Neuronal stem cell (in vitro differentiated cells): ENCODE data around the gene ZFX.

Experiments
- DNase-seq: peaks from one replicate; pipeline ENCODE4 v3.0.0-alpha.2; 2013; ENCODE audit warnings: low spot score
- H2AFZ ChIP-seq: one replicate; pipeline ENCODE4 v1.6.1; 2013; ENCODE audit warnings: mild to moderate bottlenecking, low read length, inconsistent platforms
- H2AK5ac ChIP-seq: 2 replicates; pipeline ENCODE4 v1.6.1; 2013; ENCODE audit warnings: low read depth, mild to moderate bottlenecking, inconsistent platforms, low read length, moderate library complexity, mixed read lengths
- H2BK120ac ChIP-seq: 2 replicates; pipeline ENCODE4 v1.6.1; 2013; ENCODE audit warnings: low read depth, mild to moderate bottlenecking, inconsistent platforms, low read length, moderate library complexity, mixed read lengths
- H2BK12ac ChIP-seq: one replicate; pipeline ENCODE4 v1.6.1; 2013; ENCODE audit warnings: low read length, inconsistent platforms
- H2BK15ac ChIP-seq: 2 replicates; pipeline ENCODE4 v1.6.1; 2013; ENCODE audit warnings: mild to moderate bottlenecking, low read length, inconsistent platforms, mixed read lengths
- H2BK5ac ChIP-seq: one replicate; pipeline ENCODE4 v1.6.1; 2013; ENCODE audit warnings: inconsistent platforms, mild to moderate bottlenecking, low read length, moderate library complexity
- H3K14ac ChIP-seq: one replicate; pipeline ENCODE4 v1.6.1; 2013; ENCODE audit warnings: low read length, inconsistent platforms
- H3K18ac ChIP-seq: 2 replicates; pipeline ENCODE4 v1.6.1; 2013; ENCODE audit warnings: low read length, inconsistent platforms
- H3K23ac ChIP-seq: 2 replicates; pipeline ENCODE4 v1.6.1; 2013; ENCODE audit warnings: low read depth, mild to moderate bottlenecking, mixed read lengths, low read length, inconsistent platforms; ENCODE audit not compliant: poor library complexity
- H3K27ac ChIP-seq: replicated peaks from 3 replicates; pipeline ENCODE4 v1.5.1; 2013; ENCODE audit warnings: low read length, inconsistent platforms
- H3K27me3 ChIP-seq, 3 experiments: 2 replicates each; pipeline ENCODE4 v1.6.1; 2013; ENCODE audit warnings: low read length in 3 of 3, mild to moderate bottlenecking in 2 of 3, inconsistent platforms in 1 of 3, low read depth in 1 of 3, mixed read lengths in 1 of 3, moderate library complexity in 1 of 3; ENCODE audit not compliant: control insufficient read depth in 3 of 3, insufficient read depth in 3 of 3
- H3K36me3 ChIP-seq, 2 donors: replicated peaks in 1 of 2; 2 replicates each; pipeline ENCODE4 v1.6.1; 2013; ENCODE audit warnings: low read length in 2 of 2; ENCODE audit not compliant: control insufficient read depth in 2 of 2, insufficient read depth in 2 of 2
- H3K4ac ChIP-seq: 2 replicates; pipeline ENCODE4 v1.6.1; 2013; ENCODE audit warnings: inconsistent platforms, mild to moderate bottlenecking, low read length, moderate library complexity
- H3K4me1 ChIP-seq, 2 donors: 1 replicate in 1 of 2; 2 replicates in 1 of 2; pipeline ENCODE4 v1.6.1; 2013; ENCODE audit warnings: low read length in 2 of 2, low read depth in 1 of 2; ENCODE audit not compliant: control insufficient read depth in 2 of 2, insufficient read depth in 1 of 2
- H3K4me2 ChIP-seq: one replicate; pipeline ENCODE4 v1.6.1; 2013; ENCODE audit warnings: mild to moderate bottlenecking, low read length, inconsistent platforms; ENCODE audit not compliant: insufficient read depth, poor library complexity, severe bottlenecking
- H3K4me3 ChIP-seq, 2 donors: 2 replicates each; pipeline ENCODE4 v1.5.1; 2013; ENCODE audit warnings: low read length in 2 of 2, mild to moderate bottlenecking in 2 of 2, inconsistent platforms in 1 of 2, moderate library complexity in 1 of 2
- H3K79me1 ChIP-seq: one replicate; pipeline ENCODE4 v1.6.1; 2013; ENCODE audit warnings: low read depth, mild to moderate bottlenecking, inconsistent platforms, low read length, moderate library complexity
- H3K9ac ChIP-seq: one replicate; pipeline ENCODE4 v1.6.1; 2013; ENCODE audit warnings: mild to moderate bottlenecking, low read depth, low read length, inconsistent platforms; ENCODE audit not compliant: poor library complexity
- H3K9me3 ChIP-seq, 2 donors: replicated peaks in 1 of 2; 2 replicates each; pipeline versions ENCODE3 to v1.6.1; 2013; ENCODE audit warnings: low read length in 2 of 2, mild to moderate bottlenecking in 2 of 2, inconsistent platforms in 1 of 2, low read depth in 1 of 2, mixed read lengths in 1 of 2, moderate library complexity in 1 of 2; ENCODE audit not compliant: control insufficient read depth in 2 of 2, insufficient read depth in 1 of 2
- H4K8ac ChIP-seq: one replicate; pipeline ENCODE4 v1.6.1; 2013; ENCODE audit warnings: low read depth, mild to moderate bottlenecking, inconsistent platforms, low read length, moderate library complexity
- H4K91ac ChIP-seq: one replicate; pipeline ENCODE4 v1.6.1; 2013; ENCODE audit warnings: low read length, low read depth, mild to moderate bottlenecking, inconsistent platforms; ENCODE audit not compliant: poor library complexity
- WGBS, 2 donors: extraction: QIAGEN DNeasy Blood & Tissue Kit; methylation state at CpG; one replicate each; pipeline ENCODE4 v1.1.7; 2013; ENCODE audit warnings: missing lambda C conversion rate in 2 of 2, mixed read lengths in 1 of 2; ENCODE audit not compliant: insufficient read length in 2 of 2, insufficient replicate concordance in 1 of 2; ENCODE audit errors: extremely low coverage in 2 of 2; 5-methylcytosine and 5-hydroxymethylcytosine counted together

ZFX gene

DNA sequence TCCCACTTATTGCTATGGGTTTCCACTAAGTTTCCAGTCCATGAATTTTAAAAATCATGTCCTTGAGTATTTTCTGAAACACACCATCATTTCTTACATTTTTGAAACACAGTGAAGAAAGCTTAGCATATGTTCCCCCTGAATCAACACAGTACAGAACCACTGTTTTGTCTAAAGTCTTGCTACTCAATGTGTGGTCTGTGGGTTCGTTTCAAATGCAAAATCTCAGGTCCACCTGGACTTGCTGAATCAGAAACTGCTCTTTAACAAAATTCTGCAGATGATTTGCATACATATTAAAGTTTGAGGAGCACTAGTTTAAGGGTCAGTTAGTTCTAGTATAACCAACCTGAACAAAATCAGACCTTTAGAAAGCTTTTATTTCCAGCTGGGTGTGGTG is 103.9 kb downstream of the ZFX start:
- H3K4me1 ChIP-seq, result no peaks in the 10 kb centered on the region
- no peak overlapping the region for H2BK12ac ChIP-seq
- H3K79me1 ChIP-seq, result no peaks in the 10 kb centered on the region
- no peak overlapping the region for H4K8ac ChIP-seq
- H3K4me2 ChIP-seq, result no peak overlapping the region
- no CpG with 5 or more reads among the region's 1 CpG for WGBS, 2 donors
- no peak overlapping the region for H2BK120ac ChIP-seq
- H3K14ac ChIP-seq, result no peak overlapping the region
- H3K23ac ChIP-seq, result no peak overlapping the region
- H3K36me3 ChIP-seq, result no peaks in the 10 kb centered on the region
- no peak overlapping the region for H3K9ac ChIP-seq
- no peak overlapping the region for H4K91ac ChIP-seq
- no peak overlapping the region for H2BK15ac ChIP-seq
- no peak overlapping the region for H3K27ac ChIP-seq
- DNase-seq, result no peak
- H2AK5ac ChIP-seq, result no peak overlapping the region
- H3K4me3 ChIP-seq, result no peak overlapping the region
- peaks cover 0 to 8% (median 0%) of the 10 kb centered on the region in 3 experiments for H3K27me3 ChIP-seq
- no peak overlapping the region for H2AFZ ChIP-seq
- no peak overlapping the region for H3K18ac ChIP-seq
- H3K9me3 ChIP-seq, result no peaks in the 10 kb centered on the region
- H3K4ac ChIP-seq, result no peak overlapping the region
- H2BK5ac ChIP-seq, result no peak overlapping the region

DNA sequence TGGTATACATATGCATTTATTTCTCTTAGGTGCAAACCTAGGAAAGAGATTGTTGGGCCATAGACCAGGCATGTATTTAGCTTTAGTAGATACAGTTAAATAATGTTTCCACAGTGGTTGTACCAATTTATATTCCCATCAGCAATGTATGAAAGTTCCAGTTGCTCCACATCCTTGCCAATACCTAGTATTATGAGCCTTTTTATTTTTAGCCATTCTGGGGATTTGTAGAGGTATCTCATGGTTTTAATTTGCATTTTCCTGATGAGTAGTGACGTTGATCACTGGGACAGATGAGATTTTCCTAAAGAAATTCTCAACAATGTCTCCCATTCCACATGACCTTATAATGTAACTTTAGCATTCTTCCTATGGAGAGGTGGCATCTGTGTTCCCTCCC is 107.5 kb downstream of the ZFX start:
- Histone ChIP-seq H3K9ac (no peak overlapping the region), H3K4me1 (no peaks in the 10 kb centered on the region), H2BK12ac (no peak overlapping the region), H3K18ac (no peak overlapping the region), H3K36me3 (no peaks in the 10 kb centered on the region), H3K27me3 (no peaks in the 10 kb centered on the region), H3K4me2 (no peak overlapping the region), H2BK120ac (no peak overlapping the region), H2AFZ (no peak overlapping the region), H4K91ac (no peak overlapping the region), H3K14ac (no peak overlapping the region), H3K4ac (no peak overlapping the region), H2BK15ac (no peak overlapping the region), H3K4me3 (no peak overlapping the region), H4K8ac (no peak overlapping the region), H3K27ac (no peak overlapping the region), H3K79me1 (no peaks in the 10 kb centered on the region), H3K9me3 (no peaks in the 10 kb centered on the region), H2AK5ac (no peak overlapping the region), H3K23ac (no peak overlapping the region), H2BK5ac (no peak overlapping the region)
- no CpG with 5 or more reads among the region's 1 CpG for WGBS, 2 donors
- DNase-seq, result no peak

DNA sequence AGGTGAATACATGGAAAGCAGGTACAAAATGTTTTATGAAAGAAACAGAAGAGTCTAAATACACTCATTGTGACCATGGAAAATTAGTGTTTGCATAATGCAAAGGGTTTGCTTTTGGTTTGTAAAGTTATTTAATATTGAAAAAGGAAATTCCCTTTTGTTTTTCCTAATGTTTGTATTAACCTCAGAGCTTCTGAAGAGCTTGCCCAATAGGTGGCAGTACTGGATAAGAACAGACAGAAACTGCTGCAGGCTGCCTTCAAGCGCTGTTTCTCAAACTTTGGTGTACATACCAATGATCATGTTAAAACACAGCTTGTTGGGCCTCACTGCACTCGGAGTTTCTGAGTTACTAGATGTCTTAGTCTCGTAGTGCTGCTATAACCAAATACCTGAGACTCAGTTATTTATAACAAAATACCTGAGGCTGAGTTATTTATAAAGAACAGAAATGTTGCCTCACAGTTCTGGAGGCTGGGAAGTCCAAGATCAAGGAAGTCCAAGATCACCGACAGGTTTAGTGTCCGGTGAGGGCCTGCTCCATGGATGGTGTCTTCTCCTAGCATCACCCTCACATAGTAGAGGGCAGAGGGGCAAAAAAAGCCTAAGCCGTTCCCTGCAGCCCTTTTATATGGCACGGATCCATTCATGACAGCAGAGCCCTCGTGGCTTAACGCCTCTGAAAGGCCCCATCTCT is 110.2 kb downstream of the ZFX start:
- no peak overlapping the region for H3K4me3 ChIP-seq
- no peak overlapping the region for H2AFZ ChIP-seq
- no peak overlapping the region for H3K27ac ChIP-seq
- no CpG with 5 or more reads among the region's 9 CpGs for WGBS, 2 donors
- H3K4ac ChIP-seq, result no peak overlapping the region
- no peak overlapping the region for H3K4me2 ChIP-seq
- H3K23ac ChIP-seq, result no peak overlapping the region
- no peaks in the 10 kb centered on the region for H3K4me1 ChIP-seq
- no peak overlapping the region for H2AK5ac ChIP-seq
- H2BK5ac ChIP-seq, result no peak overlapping the region
- no peaks in the 10 kb centered on the region for H3K36me3 ChIP-seq
- no peak overlapping the region for H3K9ac ChIP-seq
- H2BK15ac ChIP-seq, result no peak overlapping the region
- no peaks in the 10 kb centered on the region for H3K9me3 ChIP-seq
- H2BK120ac ChIP-seq, result no peak overlapping the region
- H4K8ac ChIP-seq, result no peak overlapping the region
- H4K91ac ChIP-seq, result no peak overlapping the region
- no peak overlapping the region for H3K18ac ChIP-seq
- H3K27me3 ChIP-seq, result no peaks in the 10 kb centered on the region
- H3K79me1 ChIP-seq, result no peaks in the 10 kb centered on the region
- H2BK12ac ChIP-seq, result no peak overlapping the region
- no peak for DNase-seq
- no peak overlapping the region for H3K14ac ChIP-seq

DNA sequence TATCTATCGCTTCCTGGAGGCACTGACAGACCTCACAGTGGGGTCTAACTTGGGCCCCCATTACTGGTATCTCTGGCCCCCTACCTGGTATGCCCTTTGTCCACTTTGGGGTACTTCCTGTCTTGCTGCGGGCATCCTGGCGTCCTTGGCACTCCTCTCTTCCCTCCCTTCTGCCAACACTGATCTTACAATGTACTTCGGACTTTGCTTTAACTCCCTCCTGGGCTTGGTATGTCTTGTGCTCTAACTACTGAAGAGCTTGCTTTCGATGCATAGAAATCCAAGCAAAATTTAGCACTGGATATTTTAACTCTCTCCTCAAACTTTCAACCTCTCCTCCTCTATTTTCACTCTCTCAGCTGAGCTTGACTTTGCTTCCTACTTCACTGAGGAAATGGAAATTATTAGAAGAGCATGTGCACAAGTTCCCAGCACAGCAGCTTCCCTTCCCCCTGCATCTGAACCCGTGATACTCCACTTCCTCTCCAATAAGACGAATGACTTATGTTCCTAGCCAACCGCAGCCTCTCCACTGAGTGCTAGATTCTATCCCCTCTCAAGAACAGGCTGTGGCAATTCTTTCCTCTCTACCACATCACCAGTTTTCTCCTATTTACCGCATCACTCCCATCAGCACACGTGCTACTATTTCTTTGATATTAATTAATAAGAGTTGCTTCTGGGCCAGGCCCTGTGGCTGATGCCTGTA is 111.5 kb downstream of the ZFX start:
- H3K4me3 ChIP-seq, result no peak overlapping the region
- no peak overlapping the region for H3K4ac ChIP-seq

More for the DNA sequence above, 111.5 kb downstream of the ZFX start:
- Histone ChIP-seq H4K8ac (no peak overlapping the region), H3K4me1 (no peaks in the 10 kb centered on the region), H2BK120ac (no peak overlapping the region), H3K27ac (no peak overlapping the region), H3K14ac (no peak overlapping the region), H3K9me3 (no peaks in the 10 kb centered on the region), H3K36me3 (no peaks in the 10 kb centered on the region), H3K23ac (no peak overlapping the region), H2BK15ac (no peak overlapping the region), H2AFZ (peak overlapping the region; percentile 17), H3K79me1 (no peaks in the 10 kb centered on the region), H2BK12ac (no peak overlapping the region), H3K9ac (no peak overlapping the region), H2BK5ac (no peak overlapping the region), H3K4me2 (no peak overlapping the region), H3K18ac (no peak overlapping the region), H2AK5ac (no peak overlapping the region), H3K27me3 (no peaks in the 10 kb centered on the region), H4K91ac (no peak overlapping the region)
- WGBS, 2 donors, result no CpG with 5 or more reads among the region's 10 CpGs
- DNase-seq, result no peak
